Measurements from ENCODE around the gene PDE4D.

The PDE4D gene

DNA sequence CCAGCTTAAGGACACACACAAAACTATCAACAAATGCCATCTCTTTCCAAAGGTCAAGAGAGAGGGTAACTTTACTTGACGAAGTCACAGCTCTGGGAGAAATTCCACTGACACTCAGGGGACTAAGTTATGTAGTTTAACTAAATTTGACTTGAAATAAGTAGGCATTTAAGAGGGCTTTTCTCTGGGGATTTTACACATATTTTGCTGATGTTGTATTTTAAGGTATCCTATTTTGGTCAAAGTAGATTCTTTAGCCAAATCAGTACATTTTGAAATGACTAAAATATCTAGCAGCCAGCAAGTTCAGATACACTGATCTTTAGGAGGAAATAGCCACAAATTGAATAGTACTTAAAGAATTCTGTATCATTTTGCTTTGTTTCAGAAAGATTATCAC, 652.0 kb downstream of the PDE4D start:
- TF ChIP-seq, protein P1, sequence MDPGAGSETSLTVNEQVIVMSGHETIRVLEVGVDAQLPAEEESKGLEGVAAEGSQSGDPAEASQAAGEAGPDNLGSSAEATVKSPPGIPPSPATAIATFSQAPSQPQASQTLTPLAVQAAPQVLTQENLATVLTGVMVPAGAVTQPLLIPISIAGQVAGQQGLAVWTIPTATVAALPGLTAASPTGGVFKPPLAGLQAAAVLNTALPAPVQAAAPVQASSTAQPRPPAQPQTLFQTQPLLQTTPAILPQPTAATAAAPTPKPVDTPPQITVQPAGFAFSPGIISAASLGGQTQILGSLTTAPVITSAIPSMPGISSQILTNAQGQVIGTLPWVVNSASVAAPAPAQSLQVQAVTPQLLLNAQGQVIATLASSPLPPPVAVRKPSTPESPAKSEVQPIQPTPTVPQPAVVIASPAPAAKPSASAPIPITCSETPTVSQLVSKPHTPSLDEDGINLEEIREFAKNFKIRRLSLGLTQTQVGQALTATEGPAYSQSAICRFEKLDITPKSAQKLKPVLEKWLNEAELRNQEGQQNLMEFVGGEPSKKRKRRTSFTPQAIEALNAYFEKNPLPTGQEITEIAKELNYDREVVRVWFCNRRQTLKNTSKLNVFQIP (CRISPR knock-in tag; IDR thresholded peaks at IDR 0.05; ENCODE audit: borderline replicate concordance, low read depth), result no peak
- no peak for TF ChIP-seq ZNF565 (CRISPR knock-in tag; conservative IDR thresholded peaks at IDR 0.05; ENCODE audit: low read depth)
- no peak for TF ChIP-seq CSDC2 (CRISPR knock-in tag; IDR thresholded peaks at IDR 0.05)
- TF ChIP-seq PPARA (CRISPR knock-in tag; IDR thresholded peaks at IDR 0.05; ENCODE audit: borderline replicate concordance), result no peak
- no peak for TF ChIP-seq BACH2 (CRISPR knock-in tag; IDR thresholded peaks at IDR 0.05; ENCODE audit: borderline replicate concordance)
- no peak for TF ChIP-seq ZFP30 (CRISPR knock-in tag; IDR thresholded peaks at IDR 0.05)
- no peak for TF ChIP-seq ZNF70 (CRISPR knock-in tag; IDR thresholded peaks at IDR 0.05)
- no peak for TF ChIP-seq SNAI2 (CRISPR knock-in tag; IDR thresholded peaks at IDR 0.05)
- no peak for TF ChIP-seq ZNF8 (CRISPR knock-in tag; IDR thresholded peaks at IDR 0.05)
- TF ChIP-seq GLIS3 (CRISPR knock-in tag; IDR thresholded peaks at IDR 0.05), result no peak
- ATAC-seq, result no peak

DNA sequence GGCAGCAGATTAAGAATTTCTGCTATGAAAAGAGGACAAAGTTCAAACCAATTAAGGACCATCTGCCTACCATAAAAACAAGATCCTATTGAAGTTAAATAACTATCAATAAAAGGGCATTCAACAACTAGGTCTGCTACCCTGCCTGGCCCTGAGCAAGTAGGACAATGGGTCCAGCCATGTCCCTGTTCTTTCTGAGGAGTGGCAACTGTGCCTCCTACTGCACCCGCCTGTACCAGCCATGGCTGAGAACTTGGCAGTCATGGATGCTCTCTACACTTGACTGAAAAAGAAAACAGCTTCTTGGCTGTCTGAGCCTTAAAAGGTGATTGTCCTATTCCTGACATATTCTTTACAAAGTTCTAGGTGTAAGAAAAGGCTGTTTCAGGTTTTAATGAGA, 652.4 kb downstream of the PDE4D start:
- ATAC-seq, result no peak
- TF ChIP-seq ZFP30 (CRISPR knock-in tag; IDR thresholded peaks at IDR 0.05), result no peak
- no peak for TF ChIP-seq ZNF565 (CRISPR knock-in tag; conservative IDR thresholded peaks at IDR 0.05; ENCODE audit: low read depth)

DNA sequence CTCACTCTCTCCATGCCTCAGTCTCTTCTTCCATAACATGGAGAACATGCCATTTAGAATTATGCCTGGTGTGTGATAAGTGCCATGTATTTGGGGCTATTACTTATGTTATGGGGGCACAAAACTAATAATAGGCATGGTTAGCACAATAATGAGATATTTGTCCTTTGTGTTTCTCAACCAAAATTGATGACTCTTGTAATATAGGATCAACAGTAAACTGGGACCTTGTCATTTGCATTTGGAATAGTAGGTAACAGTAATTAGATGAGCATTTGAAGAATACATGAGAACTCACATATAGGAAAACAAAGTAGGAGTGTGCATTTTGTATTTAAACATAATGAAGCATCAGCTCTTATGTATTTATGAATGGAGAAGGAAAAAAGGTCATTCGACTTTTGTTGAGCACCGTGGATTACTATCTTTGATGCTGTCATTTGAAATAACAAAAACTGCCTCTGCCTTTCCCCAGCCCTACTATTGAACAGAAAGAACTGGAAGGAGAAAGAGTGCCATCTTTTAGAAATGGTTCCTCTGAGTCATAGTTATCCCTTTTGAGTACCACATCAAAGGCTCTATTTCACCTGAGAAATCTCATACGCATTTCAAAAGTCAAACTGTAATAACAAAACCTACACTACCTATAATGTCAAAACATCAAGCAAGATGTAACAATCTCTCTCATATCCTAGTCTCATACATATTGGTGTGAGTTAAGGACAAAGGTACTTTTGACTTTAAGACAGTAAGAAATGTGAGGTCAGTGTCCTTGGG, 655.2 kb downstream of the PDE4D start:
- no peak for TF ChIP-seq ZNF70 (CRISPR knock-in tag; IDR thresholded peaks at IDR 0.05)
- TF ChIP-seq, protein P2, sequence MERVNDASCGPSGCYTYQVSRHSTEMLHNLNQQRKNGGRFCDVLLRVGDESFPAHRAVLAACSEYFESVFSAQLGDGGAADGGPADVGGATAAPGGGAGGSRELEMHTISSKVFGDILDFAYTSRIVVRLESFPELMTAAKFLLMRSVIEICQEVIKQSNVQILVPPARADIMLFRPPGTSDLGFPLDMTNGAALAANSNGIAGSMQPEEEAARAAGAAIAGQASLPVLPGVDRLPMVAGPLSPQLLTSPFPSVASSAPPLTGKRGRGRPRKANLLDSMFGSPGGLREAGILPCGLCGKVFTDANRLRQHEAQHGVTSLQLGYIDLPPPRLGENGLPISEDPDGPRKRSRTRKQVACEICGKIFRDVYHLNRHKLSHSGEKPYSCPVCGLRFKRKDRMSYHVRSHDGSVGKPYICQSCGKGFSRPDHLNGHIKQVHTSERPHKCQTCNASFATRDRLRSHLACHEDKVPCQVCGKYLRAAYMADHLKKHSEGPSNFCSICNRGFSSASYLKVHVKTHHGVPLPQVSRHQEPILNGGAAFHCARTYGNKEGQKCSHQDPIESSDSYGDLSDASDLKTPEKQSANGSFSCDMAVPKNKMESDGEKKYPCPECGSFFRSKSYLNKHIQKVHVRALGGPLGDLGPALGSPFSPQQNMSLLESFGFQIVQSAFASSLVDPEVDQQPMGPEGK (CRISPR knock-in tag; IDR thresholded peaks at IDR 0.05; ENCODE audit: borderline replicate concordance), result no peak
- no peak for TF ChIP-seq SNAI2 (CRISPR knock-in tag; IDR thresholded peaks at IDR 0.05)
- no peak for TF ChIP-seq ZNF8 (CRISPR knock-in tag; IDR thresholded peaks at IDR 0.05)
- TF ChIP-seq, protein P3, sequence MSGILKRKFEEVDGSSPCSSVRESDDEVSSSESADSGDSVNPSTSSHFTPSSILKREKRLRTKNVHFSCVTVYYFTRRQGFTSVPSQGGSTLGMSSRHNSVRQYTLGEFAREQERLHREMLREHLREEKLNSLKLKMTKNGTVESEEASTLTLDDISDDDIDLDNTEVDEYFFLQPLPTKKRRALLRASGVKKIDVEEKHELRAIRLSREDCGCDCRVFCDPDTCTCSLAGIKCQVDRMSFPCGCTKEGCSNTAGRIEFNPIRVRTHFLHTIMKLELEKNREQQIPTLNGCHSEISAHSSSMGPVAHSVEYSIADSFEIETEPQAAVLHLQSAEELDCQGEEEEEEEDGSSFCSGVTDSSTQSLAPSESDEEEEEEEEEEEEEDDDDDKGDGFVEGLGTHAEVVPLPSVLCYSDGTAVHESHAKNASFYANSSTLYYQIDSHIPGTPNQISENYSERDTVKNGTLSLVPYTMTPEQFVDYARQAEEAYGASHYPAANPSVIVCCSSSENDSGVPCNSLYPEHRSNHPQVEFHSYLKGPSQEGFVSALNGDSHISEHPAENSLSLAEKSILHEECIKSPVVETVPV (CRISPR knock-in tag; IDR thresholded peaks at IDR 0.05), result no peak
- TF ChIP-seq GLIS3 (CRISPR knock-in tag; IDR thresholded peaks at IDR 0.05), result no peak
- TF ChIP-seq OSR1 (CRISPR knock-in tag; IDR thresholded peaks at IDR 0.05), result no peak
- no peak for ATAC-seq

DNA sequence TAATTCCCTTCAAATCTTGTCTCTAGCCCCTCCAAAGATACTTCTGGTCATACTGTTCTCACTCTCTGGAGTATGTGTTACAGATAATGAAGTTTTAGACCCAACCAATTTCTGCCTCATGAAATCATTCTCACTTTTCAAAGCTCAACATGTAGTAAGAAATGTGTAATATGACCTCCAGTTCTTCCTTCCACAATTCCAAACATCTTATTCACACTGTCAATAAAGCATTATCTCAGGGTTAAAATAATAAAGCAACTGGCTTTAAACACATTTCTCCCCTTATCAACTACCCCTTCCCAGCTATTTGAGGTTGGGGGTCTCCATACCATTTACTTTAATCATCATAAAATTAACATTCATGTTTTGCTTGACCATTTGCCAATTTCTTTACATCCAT, 656.5 kb downstream of the PDE4D start:
- TF ChIP-seq OSR1 (CRISPR knock-in tag; IDR thresholded peaks at IDR 0.05), result no peak

DNA sequence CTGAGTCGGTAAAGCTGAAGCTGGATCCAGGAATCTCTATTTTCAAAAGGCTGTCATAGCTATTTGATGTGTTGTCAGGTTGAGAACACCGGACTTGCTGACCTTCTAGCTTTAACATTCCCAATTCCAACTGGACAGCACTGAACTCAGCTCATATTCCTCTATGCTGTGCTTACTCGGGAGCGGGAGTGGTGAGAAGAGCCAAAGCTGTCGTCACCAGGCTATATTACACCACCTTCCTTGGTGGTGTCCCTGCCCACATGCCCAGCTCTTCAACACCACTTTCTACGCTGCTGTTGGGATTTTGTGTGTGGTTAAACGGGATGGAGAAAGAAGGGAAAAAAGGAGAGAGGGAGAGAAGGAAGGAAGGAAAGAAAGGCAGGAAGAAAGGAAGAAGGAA, 657.1 kb downstream of the PDE4D start:
- no peak for ATAC-seq
- TF ChIP-seq GLIS3 (CRISPR knock-in tag; IDR thresholded peaks at IDR 0.05) (no peak), ZFP30 (CRISPR knock-in tag; IDR thresholded peaks at IDR 0.05) (no peak), RARB (CRISPR knock-in tag; IDR thresholded peaks at IDR 0.05) (no peak), ISL1 (CRISPR knock-in tag; IDR thresholded peaks at IDR 0.05) (no peak), PPARA (CRISPR knock-in tag; IDR thresholded peaks at IDR 0.05; ENCODE audit: borderline replicate concordance) (no peak), ESRRG (CRISPR knock-in tag; IDR thresholded peaks at IDR 0.05) (no peak), ZC3H10 (CRISPR knock-in tag; IDR thresholded peaks at IDR 0.05) (no peak), TCF4 (CRISPR knock-in tag; IDR thresholded peaks at IDR 0.05; ENCODE audit: borderline replicate concordance) (no peak), TOX (CRISPR knock-in tag; IDR thresholded peaks at IDR 0.05; ENCODE audit: borderline replicate concordance) (no peak), BACH2 (CRISPR knock-in tag; IDR thresholded peaks at IDR 0.05; ENCODE audit: borderline replicate concordance) (no peak), ZNF70 (CRISPR knock-in tag; IDR thresholded peaks at IDR 0.05) (no peak), ZNF565 (CRISPR knock-in tag; conservative IDR thresholded peaks at IDR 0.05; ENCODE audit: low read depth) (no peak), ZFP3 (CRISPR knock-in tag; IDR thresholded peaks at IDR 0.05) (no peak)
- TF ChIP-seq, protein P2 (CRISPR knock-in tag; IDR thresholded peaks at IDR 0.05; ENCODE audit: borderline replicate concordance), result no peak
- TF ChIP-seq, protein P4, sequence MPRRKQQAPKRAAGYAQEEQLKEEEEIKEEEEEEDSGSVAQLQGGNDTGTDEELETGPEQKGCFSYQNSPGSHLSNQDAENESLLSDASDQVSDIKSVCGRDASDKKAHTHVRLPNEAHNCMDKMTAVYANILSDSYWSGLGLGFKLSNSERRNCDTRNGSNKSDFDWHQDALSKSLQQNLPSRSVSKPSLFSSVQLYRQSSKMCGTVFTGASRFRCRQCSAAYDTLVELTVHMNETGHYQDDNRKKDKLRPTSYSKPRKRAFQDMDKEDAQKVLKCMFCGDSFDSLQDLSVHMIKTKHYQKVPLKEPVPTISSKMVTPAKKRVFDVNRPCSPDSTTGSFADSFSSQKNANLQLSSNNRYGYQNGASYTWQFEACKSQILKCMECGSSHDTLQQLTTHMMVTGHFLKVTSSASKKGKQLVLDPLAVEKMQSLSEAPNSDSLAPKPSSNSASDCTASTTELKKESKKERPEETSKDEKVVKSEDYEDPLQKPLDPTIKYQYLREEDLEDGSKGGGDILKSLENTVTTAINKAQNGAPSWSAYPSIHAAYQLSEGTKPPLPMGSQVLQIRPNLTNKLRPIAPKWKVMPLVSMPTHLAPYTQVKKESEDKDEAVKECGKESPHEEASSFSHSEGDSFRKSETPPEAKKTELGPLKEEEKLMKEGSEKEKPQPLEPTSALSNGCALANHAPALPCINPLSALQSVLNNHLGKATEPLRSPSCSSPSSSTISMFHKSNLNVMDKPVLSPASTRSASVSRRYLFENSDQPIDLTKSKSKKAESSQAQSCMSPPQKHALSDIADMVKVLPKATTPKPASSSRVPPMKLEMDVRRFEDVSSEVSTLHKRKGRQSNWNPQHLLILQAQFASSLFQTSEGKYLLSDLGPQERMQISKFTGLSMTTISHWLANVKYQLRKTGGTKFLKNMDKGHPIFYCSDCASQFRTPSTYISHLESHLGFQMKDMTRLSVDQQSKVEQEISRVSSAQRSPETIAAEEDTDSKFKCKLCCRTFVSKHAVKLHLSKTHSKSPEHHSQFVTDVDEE (CRISPR knock-in tag; IDR thresholded peaks at IDR 0.05), result no peak
- TF ChIP-seq, protein P1 (CRISPR knock-in tag; IDR thresholded peaks at IDR 0.05; ENCODE audit: borderline replicate concordance, low read depth), result no peak

More for the DNA sequence above, 656.5 kb downstream of the PDE4D start:
- no peak for ATAC-seq

Measured in SK-N-SH treated with all-trans-retinoic acid at 6 μM for 48 hours (cell line).